GM10266 (cell line): ENCODE results near the gene CYFIP2.

ENCODE experiments used
- DNase-seq: peaks from one replicate; pipeline ENCODE4 v3.0.0; 2012; ENCODE audit errors: extremely low spot score
- CTCF ChIP-seq: IDR thresholded peaks from 2 replicates; pipeline ENCODE4 v1.5.1; 2012; ENCODE audit warnings: mild to moderate bottlenecking, low read depth; ENCODE audit not compliant: control insufficient read depth, insufficient read depth; ENCODE audit errors: missing control alignments

The CYFIP2 gene

GRCh38 chr5:157359356-157360055 is 93.6 kb downstream of the CYFIP2 start:
- DNase-seq = no peak
- TF ChIP-seq CTCF = no peak

- DNase-seq = no peak
- no peak for TF ChIP-seq CTCF
Observed at GRCh38 chr5:157362012-157362411, 96.1 kb downstream of the CYFIP2 start.

GRCh38 chr5:157362502-157362901 is 96.6 kb downstream of the CYFIP2 start:
- no peak for TF ChIP-seq CTCF
- no peak for DNase-seq

GRCh38 chr5:157362982-157363381 is 97.1 kb downstream of the CYFIP2 start:
- no peak for DNase-seq
- no peak for TF ChIP-seq CTCF

- no peak for DNase-seq
- no peak for TF ChIP-seq CTCF
Observed at GRCh38 chr5:157365732-157366131, 99.8 kb downstream of the CYFIP2 start.

GRCh38 chr5:157366741-157367674 is 101.1 kb downstream of the CYFIP2 start:
- TF ChIP-seq CTCF = no peak
- DNase-seq = no peak

- TF ChIP-seq CTCF = no peak
- DNase-seq = no peak
Observed at GRCh38 chr5:157369507-157369906, 103.6 kb downstream of the CYFIP2 start.
